RWPE1 (cell line): ENCODE data around the gene DPYSL3.

ENCODE experiments used
- CTCF ChIA-PET: fragments of 350-600 bp; sonication (Branson Sonifier 250); formaldehyde crosslinking; extraction: SDS; loops from one replicate; lab custom pipeline; 2021; lab: Yijun Ruan, JAX
- POLR2A ChIA-PET: fragments of 400-600 bp; formaldehyde crosslinking; extraction: SDS; loops from one replicate; lab custom pipeline; 2020; ENCODE audit warnings: antibody characterized with exemption; ENCODE audit not compliant: low non-redundant PET; lab: Yijun Ruan, JAX
- DNase-seq: peaks from one replicate; pipeline ENCODE4 v3.0.0; 2012; ENCODE audit warnings: low spot score
- H3K27ac ChIP-seq: fragments of 450-650 bp; 2 replicates; pipeline ENCODE4 v1.5.1; 2017
- CTCF ChIP-seq: fragments of 450-650 bp; conservative IDR thresholded peaks from 2 replicates; pipeline ENCODE4 v1.5.1; 2017; ENCODE audit warnings: low read depth, mild to moderate bottlenecking

DPYSL3 gene

GRCh38 chr5:147359581-147359980, 150.3 kb downstream of the DPYSL3 start:
- DNase-seq = no peak
- H3K27ac ChIP-seq = no peak overlapping the region
- CTCF ChIA-PET = no interaction called here
- POLR2A ChIA-PET = no interaction called here
- no peak for TF ChIP-seq CTCF

- ChIA-PET POLR2A (no interaction called here), CTCF (no interaction called here)
- no peak for TF ChIP-seq CTCF
- no peak for DNase-seq
- no peak overlapping the region for H3K27ac ChIP-seq
Observed at GRCh38 chr5:147359101-147359500, 150.8 kb downstream of the DPYSL3 start.

GRCh38 chr5:147349241-147349640, 160.6 kb downstream of the DPYSL3 start:
- no peak for DNase-seq
- ChIA-PET POLR2A (no interaction called here), CTCF (interaction anchor here (0.6 kb wide), 1 partner anchor 115 kb away, joined by 3 read pairs; no protein-coding TSS in a partner anchor)
- TF ChIP-seq CTCF = no peak
- H3K27ac ChIP-seq = no peak overlapping the region

- no peak for DNase-seq
- no peak overlapping the region for H3K27ac ChIP-seq
- POLR2A ChIA-PET = no interaction called here
- CTCF ChIA-PET = no interaction called here
- TF ChIP-seq CTCF = no peak
Observed at GRCh38 chr5:147348451-147348850, 161.4 kb downstream of the DPYSL3 start.

- TF ChIP-seq CTCF = no peak
- H3K27ac ChIP-seq = no peak overlapping the region
- ChIA-PET POLR2A (no interaction called here), CTCF (no interaction called here)
- peak; percentile 10 for DNase-seq
Observed at GRCh38 chr5:147348046-147348445, 161.8 kb downstream of the DPYSL3 start.

GRCh38 chr5:147346006-147346561, 163.8 kb downstream of the DPYSL3 start:
- TF ChIP-seq CTCF = no peak
- ChIA-PET POLR2A (no interaction called here), CTCF (no interaction called here)
- H3K27ac ChIP-seq = no peak overlapping the region
- DNase-seq = no peak

GRCh38 chr5:147344861-147345260, 165.0 kb downstream of the DPYSL3 start:
- ChIA-PET CTCF (interaction anchor here (0.5 kb wide), 1 partner anchor 782 kb away, joined by 4 read pairs; no protein-coding TSS in a partner anchor), POLR2A (no interaction called here)
- DNase-seq = no peak
- TF ChIP-seq CTCF = no peak
- H3K27ac ChIP-seq = no peak overlapping the region
